Left forelimb (tissue), 1 donor: ENCODE results near the gene TRMT61A.
"Not testable (repeated sequence)": the region's sequence is repeated elsewhere in the genome, so short reads cannot be mapped to it uniquely, and the experiment has no call there.

Source experiments
- DNase-seq: peaks from one replicate; pipeline ENCODE4 v3.0.0-alpha.2; 2018; ENCODE audit warnings: low spot score

Gene TRMT61A

GRCh38 chr14:103522649-103523574 lies 6.1 kb upstream of the TRMT61A start, which contains the start of gene CKB:
Gene CKB (minus strand): TSS chr14:103522830. CDS start chr14:103522493, 337 bp downstream.
- DNase-seq: no peak

DNA sequence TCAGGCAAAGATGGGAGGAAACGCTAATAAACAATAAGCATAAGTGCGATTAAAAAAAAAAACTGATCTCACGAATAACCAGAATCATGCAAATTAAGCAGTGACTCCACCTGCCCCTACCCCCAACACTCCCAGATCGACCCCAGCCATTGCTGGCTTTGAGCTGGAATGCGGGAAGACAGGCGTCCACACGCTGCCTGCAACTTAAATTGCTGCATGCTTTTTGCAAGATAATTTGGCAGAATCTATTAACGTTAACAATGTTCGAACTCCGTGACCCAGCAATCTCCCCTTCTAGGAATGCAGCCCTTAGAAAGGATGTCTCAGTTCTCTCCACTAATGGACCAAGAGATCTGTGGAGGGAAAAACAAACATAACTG lies 5.4 kb upstream of the TRMT61A start:
- DNase-seq: no peak

- DNase-seq: no peak
These were observed 4.7 kb upstream of the TRMT61A start for GRCh38 chr14:103524002-103524935.

DNA sequence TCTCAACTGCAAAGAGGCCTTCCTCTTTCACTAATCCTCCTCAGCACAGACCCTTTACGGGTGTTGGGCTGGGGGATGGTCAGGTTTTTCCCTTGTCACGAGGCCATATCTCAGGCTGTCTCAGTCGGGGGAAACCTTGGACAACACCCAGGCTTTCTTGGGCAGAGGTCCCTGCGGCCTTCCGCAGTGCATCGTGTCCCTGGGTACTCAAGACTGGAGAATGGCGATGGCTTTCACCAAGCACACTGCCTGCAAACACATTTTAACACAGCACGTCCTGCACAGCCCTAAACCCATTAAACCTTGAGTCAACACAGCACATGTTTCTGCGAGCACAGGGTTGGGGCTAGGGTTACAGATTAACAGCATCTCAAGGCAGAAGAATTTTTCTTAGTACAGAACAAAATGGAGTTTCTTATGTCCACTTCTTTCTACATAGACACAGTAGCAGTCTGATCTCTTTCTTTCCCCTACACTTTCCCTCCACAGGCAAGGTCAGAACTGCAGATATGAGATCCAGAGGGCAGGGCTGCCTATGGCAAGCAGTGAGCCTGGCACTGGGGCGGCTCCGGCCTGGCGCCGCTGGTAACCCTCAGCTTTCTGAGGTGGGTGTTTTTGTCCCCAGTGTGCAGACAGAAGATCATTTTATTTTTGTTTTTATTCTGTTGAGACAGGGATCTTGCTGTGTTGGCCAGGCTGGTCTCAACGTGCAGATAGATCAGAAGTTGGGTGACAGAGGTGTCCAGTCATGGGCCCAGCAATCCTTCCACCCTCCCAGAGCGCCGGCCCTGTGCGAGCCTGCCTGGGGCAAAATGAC lies 3.4 kb upstream of the TRMT61A start:
- DNase-seq: not testable (repeated sequence)

DNA sequence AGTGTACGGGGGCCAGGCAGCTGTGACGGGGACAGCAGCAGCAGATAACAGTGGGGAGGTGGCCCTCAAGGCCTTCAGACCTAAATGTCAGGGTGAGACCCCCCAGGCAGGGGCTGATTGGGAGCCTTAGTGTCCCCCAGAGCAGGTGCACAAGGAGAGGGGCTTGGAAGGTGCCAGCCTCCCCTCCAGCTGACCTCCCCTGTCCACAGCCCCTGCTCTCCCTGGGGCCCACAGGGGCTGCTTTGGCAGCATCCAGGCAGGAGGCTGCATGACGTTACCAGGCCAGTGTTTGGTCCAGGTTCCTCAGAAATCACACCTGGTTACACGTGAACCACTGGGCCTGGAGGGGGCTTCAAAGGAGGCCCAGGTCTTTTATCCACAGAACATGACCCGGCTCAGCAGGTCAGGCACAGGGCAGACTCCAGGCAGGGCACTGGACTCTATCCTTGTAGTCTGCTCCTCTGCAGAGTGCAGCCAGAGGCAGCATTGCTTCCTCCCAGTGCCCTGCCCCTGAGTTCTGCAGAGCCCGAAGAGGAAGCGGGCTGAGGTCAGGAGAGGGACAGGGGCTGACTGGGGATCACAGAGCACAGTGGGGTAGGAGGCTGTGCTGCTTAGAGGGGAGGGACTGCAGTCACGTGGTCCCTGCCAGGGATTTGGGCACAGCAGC lies 2.6 kb upstream of the TRMT61A start:
- no peak for DNase-seq

- DNase-seq: no peak
These were observed 2.1 kb upstream of the TRMT61A start for GRCh38 chr14:103526914-103527248.

GRCh38 chr14:103527408-103528145 lies 1.4 kb upstream of the TRMT61A start:
- DNase-seq: no peak

GRCh38 chr14:103528146-103528586 lies 830 bp upstream of the TRMT61A start:
- no peak for DNase-seq

DNA sequence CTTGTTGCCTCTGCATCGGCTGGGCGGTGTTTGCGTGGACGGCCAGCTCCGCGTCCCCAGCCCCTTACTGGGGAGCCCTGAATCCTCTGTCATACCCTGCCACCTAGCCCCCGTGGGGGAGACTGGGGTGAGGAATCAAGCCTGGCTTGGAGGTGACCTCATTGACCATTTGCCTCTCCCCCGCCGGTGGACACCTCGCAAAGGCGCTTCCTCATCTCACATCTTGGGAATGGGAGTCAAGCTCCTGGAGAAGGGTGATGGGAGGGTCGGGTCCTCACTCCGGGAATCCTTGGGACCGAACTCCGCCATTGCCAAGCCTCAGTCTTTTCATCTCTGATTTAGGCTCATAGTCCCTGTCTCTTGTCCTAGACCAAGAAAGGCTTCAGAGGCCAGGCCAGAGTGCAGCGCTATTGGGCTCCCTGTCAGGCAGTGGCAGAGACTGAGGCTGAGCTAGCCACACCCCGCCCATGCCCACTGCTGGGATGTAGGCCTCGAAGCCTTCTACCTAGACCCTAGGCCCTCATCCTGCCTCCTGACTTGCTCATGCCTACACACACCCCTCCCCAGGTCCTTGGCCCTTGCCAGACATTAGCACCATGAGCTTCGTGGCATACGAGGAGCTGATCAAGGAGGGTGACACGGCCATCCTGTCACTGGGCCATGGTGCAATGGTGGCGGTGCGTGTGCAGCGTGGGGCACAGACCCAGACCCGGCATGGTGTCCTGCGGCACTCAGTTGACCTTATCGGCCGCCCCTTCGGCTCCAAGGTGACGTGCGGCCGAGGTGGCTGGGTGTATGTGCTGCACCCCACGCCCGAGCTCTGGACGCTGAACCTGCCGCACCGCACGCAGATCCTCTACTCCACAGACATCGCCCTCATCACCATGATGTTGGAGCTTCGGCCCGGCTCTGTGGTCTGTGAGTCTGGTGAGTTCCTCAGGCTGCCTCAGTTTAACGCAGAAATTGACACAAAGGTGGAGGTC lies 678 bp downstream of the TRMT61A start:
- no peak for DNase-seq

- no peak for DNase-seq
These were observed 1.4 kb downstream of the TRMT61A start for GRCh38 chr14:103530390-103530789.

- no peak for DNase-seq
These were observed 1.8 kb downstream of the TRMT61A start for GRCh38 chr14:103530831-103531230.

- no peak for DNase-seq
These were observed 2.6 kb downstream of the TRMT61A start for GRCh38 chr14:103531421-103532215.

DNA sequence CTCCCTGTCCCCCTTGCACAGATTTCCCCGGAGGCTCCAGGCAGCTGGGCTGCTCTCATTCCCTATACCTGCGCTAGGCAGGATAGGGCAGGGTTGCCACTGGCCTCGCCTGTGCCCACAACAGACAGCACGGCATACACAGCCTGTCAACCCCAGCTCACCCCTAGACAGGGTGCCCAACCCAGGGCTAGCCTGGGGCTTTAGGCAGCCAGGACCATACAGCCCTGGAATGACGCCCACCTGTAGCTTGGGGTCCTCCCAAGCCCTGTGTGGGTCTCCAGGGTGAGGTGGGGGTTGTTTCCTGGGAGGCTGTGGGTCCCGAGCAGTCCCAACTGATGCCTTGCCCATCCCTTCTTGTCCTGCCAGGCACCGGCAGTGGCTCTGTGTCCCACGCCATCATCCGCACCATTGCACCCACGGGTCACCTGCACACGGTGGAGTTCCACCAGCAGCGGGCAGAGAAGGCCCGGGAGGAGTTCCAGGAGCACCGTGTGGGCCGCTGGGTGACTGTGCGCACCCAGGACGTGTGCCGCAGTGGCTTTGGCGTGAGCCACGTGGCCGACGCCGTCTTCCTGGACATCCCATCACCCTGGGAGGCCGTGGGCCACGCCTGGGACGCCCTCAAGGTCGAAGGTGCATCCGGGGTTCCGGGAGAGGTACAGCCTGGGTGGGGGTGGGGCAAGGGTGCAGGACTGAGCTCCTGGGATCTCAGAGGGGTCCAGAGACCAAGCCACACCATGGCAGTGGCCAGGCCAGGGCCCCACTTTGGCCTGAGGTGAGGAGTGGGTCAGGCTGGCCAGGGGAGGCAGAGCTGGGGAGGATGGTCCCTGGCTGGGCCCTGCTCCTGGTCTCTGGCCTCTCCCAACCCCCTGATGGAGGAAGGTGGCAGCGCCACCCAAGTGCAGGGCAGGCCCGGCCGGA lies 3.5 kb downstream of the TRMT61A start:
- no peak for DNase-seq

GRCh38 chr14:103533137-103533998 lies 4.4 kb downstream of the TRMT61A start:
- no peak for DNase-seq

DNA sequence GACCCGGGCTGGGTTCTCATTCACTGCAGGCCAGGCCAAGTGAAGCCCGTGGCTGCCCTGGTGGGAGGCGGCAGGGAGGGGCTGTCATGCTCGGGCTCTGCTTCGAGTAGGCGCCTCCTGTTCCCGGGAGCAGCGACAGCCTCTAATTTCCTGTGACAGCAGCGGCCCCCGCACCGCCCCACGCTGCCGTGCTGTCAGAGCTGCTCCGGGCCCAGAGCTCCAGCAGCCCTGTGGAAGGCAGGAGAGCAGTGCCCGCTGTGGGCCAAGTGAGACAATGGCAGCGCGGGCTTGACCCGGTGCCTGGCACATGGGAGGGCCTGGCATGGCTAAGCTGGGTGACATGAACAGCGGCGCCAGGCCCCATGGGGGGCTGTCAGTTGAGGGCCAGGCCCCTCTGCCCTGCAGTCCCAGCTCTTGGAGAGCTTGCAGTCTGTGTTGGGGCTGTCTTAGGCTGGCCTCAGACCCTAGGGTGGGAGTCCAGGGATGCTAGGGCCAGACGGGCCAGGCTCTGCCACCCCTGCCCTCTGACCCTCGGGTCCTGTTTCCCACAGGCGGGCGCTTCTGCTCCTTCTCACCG lies 5.1 kb downstream of the TRMT61A start:
- DNase-seq: no peak

GRCh38 chr14:103534576-103535061 lies 5.6 kb downstream of the TRMT61A start:
- no peak for DNase-seq
